ENCODE results near the gene NCS1.

Gene NCS1

GRCh38 chr9:130229759-130230158, 57.6 kb downstream of the NCS1 start:
- Histone ChIP-seq H3K27me3 (ENCODE audit: control insufficient read depth, insufficient read depth, low read length) (no peaks in the 10 kb centered on the region), H3K4me3 (ENCODE audit: low read length) (no peak overlapping the region), H3K4me1 (ENCODE audit: control insufficient read depth, insufficient read depth, low read length) (no peaks in the 10 kb centered on the region), H3K9ac (ENCODE audit: low read length) (no peak overlapping the region), H3K9me3 (ENCODE audit: control insufficient read depth, low read length) (no peaks in the 10 kb centered on the region), H3K36me3 (ENCODE audit: control insufficient read depth, insufficient read depth, low read length) (no peaks in the 10 kb centered on the region)

DNA sequence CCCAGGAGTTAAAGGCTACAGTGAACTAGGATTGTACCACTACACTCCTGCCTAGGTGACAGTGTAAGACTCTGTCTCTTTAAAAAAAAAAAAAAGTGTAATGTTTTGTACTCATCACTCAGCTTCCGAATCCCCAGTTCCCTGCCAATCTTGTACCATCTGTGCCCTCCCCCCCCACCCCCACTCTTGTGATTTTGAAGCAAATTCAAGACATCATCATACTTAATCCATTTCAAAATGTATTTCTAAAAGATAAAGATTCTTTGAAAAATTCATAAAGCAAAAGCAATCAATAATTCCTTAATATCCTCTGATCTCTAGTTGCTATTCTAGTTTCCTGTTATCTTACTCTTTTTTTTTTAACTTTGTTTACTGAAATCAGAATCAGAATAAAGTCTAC, 58.4 kb downstream of the NCS1 start:
- Histone ChIP-seq H3K4me1 (ENCODE audit: control insufficient read depth, insufficient read depth, low read length) (no peaks in the 10 kb centered on the region), H3K9ac (ENCODE audit: low read length) (no peak overlapping the region), H3K36me3 (ENCODE audit: control insufficient read depth, insufficient read depth, low read length) (no peaks in the 10 kb centered on the region), H3K9me3 (ENCODE audit: control insufficient read depth, low read length) (no peaks in the 10 kb centered on the region), H3K4me3 (ENCODE audit: low read length) (no peak overlapping the region), H3K27me3 (ENCODE audit: control insufficient read depth, insufficient read depth, low read length) (no peaks in the 10 kb centered on the region)

DNA sequence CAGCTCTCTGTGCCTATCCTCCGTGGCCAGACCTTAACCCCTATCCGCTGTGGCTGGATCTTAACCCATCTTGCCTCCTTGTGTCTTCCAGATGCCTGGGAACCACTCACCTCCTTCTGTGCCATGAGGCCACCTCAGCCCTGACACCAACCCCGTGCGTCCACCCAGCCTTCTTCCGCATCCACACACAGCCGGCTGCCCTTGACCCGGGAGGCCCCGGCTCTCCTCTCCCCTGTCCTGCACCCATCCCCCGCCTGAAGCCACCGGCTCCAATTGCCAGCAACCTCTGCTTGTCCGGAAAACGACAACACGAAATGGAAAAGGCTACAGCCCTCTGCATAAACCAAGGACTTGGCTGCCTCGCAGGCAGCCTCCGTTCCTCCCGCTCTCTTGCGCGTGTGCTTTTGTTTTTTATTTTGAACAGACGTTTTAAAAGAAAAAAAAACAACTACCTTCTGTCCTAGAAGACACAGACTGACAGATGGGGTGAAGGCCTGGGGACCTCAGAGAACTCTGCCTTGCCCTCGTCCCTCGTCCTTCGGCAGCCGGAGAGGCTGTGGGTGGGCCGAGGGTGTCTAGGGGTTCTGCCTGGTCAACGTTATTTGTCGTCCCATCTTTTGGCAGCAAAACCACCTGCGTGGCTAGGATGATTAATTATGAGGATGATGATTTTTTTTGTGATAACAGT, 60.8 kb downstream of the NCS1 start:
- Histone ChIP-seq H3K27me3 (ENCODE audit: control insufficient read depth, insufficient read depth, low read length) (no peaks in the 10 kb centered on the region), H3K4me1 (ENCODE audit: control insufficient read depth, insufficient read depth, low read length) (peaks cover 5% of the 10 kb centered on the region), H3K4me3 (ENCODE audit: low read length) (no peak overlapping the region), H3K36me3 (ENCODE audit: control insufficient read depth, insufficient read depth, low read length) (no peaks in the 10 kb centered on the region), H3K9ac (ENCODE audit: low read length) (no peak overlapping the region), H3K9me3 (ENCODE audit: control insufficient read depth, low read length) (no peaks in the 10 kb centered on the region)

GRCh38 chr9:130233587-130233945, 61.4 kb downstream of the NCS1 start:
- Histone ChIP-seq H3K4me3 (ENCODE audit: low read length) (no peak overlapping the region), H3K4me1 (ENCODE audit: control insufficient read depth, insufficient read depth, low read length) (peaks cover 5% of the 10 kb centered on the region), H3K36me3 (ENCODE audit: control insufficient read depth, insufficient read depth, low read length) (no peaks in the 10 kb centered on the region), H3K9ac (ENCODE audit: low read length) (no peak overlapping the region), H3K9me3 (ENCODE audit: control insufficient read depth, low read length) (no peaks in the 10 kb centered on the region), H3K27me3 (ENCODE audit: control insufficient read depth, insufficient read depth, low read length) (no peaks in the 10 kb centered on the region)

- H3K9me3 ChIP-seq (ENCODE audit: control insufficient read depth, low read length): no peaks in the 10 kb centered on the region
- H3K27me3 ChIP-seq (ENCODE audit: control insufficient read depth, insufficient read depth, low read length): no peaks in the 10 kb centered on the region
- H3K9ac ChIP-seq (ENCODE audit: low read length): no peak overlapping the region
- no peaks in the 10 kb centered on the region for H3K36me3 ChIP-seq (ENCODE audit: control insufficient read depth, insufficient read depth, low read length)
- peaks cover 5% of the 10 kb centered on the region for H3K4me1 ChIP-seq (ENCODE audit: control insufficient read depth, insufficient read depth, low read length)
- H3K4me3 ChIP-seq (ENCODE audit: low read length): no peak overlapping the region
These were observed 62.4 kb downstream of the NCS1 start for GRCh38 chr9:130234340-130235260.

GRCh38 chr9:130235558-130236435, 63.6 kb downstream of the NCS1 start:
- H3K9ac ChIP-seq (ENCODE audit: low read length): no peak overlapping the region
- no peak overlapping the region for H3K4me3 ChIP-seq (ENCODE audit: low read length)

DNA sequence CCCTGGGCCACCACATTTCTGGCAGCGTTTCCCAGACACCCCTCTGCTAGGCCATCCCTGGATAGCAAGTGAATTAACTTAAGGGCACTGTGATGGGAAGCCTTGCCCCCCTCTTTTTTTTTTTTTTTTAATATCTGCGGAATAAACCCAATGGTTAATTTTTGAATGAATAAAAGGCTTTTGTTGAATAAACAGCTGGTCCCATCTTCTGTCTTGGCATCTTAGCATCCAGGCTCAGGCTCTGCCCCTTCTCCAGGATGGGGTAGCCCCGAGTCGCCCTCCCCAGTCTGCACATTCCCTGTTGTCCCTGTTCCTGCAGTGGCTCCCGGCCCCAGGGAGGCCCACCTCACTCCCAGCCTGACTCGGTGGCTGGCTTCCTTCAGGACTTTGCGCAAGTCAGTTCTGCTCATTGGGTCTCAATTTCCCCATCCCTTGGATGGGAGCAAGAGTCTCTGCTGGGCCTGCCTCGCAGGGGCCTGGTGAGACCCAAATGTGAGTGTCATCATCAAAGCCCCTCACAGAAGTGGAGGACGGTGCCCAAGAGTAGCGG, 64.3 kb downstream of the NCS1 start:
- H3K4me1 ChIP-seq (ENCODE audit: control insufficient read depth, insufficient read depth, low read length): peaks cover 8% of the 10 kb centered on the region
- no peaks in the 10 kb centered on the region for H3K27me3 ChIP-seq (ENCODE audit: control insufficient read depth, insufficient read depth, low read length)
- no peak overlapping the region for H3K4me3 ChIP-seq (ENCODE audit: low read length)
- no peaks in the 10 kb centered on the region for H3K9me3 ChIP-seq (ENCODE audit: control insufficient read depth, low read length)
- no peaks in the 10 kb centered on the region for H3K36me3 ChIP-seq (ENCODE audit: control insufficient read depth, insufficient read depth, low read length)
- H3K9ac ChIP-seq (ENCODE audit: low read length): no peak overlapping the region

More at GRCh38 chr9:130235558-130236435, 63.6 kb downstream of the NCS1 start:
- Histone ChIP-seq H3K27me3 (ENCODE audit: control insufficient read depth, insufficient read depth, low read length) (no peaks in the 10 kb centered on the region), H3K4me1 (ENCODE audit: control insufficient read depth, insufficient read depth, low read length) (peaks cover 8% of the 10 kb centered on the region), H3K9me3 (ENCODE audit: control insufficient read depth, low read length) (no peaks in the 10 kb centered on the region), H3K36me3 (ENCODE audit: control insufficient read depth, insufficient read depth, low read length) (no peaks in the 10 kb centered on the region)

- no peak overlapping the region for H3K4me3 ChIP-seq (ENCODE audit: low read length)
- no peaks in the 10 kb centered on the region for H3K36me3 ChIP-seq (ENCODE audit: control insufficient read depth, insufficient read depth, low read length)
- H3K4me1 ChIP-seq (ENCODE audit: control insufficient read depth, insufficient read depth, low read length): peaks cover 8% of the 10 kb centered on the region
- H3K9me3 ChIP-seq (ENCODE audit: control insufficient read depth, low read length): no peaks in the 10 kb centered on the region
- no peaks in the 10 kb centered on the region for H3K27me3 ChIP-seq (ENCODE audit: control insufficient read depth, insufficient read depth, low read length)
- no peak overlapping the region for H3K9ac ChIP-seq (ENCODE audit: low read length)
These were observed 64.9 kb downstream of the NCS1 start for GRCh38 chr9:130237076-130237475.

DNA sequence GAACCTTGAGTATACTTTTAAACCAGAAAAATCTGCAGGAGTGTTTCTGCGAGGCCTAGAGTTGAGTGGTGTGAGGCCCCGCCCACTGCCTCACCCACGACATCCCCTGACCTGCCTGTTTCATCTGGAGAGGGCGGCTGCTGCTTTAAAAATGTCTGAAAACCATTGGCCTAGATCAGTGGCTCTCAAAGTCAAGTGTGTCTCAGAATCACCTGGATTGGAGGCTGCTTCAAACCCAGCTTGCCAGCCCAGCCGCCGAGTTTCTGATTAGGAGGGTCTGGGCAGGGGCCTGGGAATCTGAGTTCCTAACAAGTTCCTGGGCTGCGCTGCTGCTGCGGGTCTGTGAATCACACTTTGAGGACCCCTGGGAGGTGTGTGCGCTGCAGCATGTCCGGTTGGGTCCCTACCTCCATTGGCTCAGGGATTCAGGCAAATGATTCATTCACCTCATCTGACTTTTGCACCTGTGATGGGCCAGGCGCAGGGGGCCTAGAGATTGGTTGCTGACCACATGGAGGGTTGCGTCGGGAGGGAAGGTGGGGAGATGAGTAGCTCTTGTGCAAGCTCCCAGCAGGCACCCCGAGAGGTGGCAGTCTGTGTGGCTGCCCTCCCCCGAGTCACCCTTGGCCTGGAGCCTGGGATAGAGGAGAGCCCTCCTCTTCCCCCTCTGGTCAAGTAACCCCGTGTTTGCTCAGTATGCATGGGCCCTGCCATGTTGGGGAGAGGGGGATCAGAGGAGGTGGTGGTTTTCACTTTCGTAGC, 65.7 kb downstream of the NCS1 start:
- no peaks in the 10 kb centered on the region for H3K9me3 ChIP-seq (ENCODE audit: control insufficient read depth, low read length)
- H3K4me3 ChIP-seq (ENCODE audit: low read length): no peak overlapping the region
- H3K36me3 ChIP-seq (ENCODE audit: control insufficient read depth, insufficient read depth, low read length): no peaks in the 10 kb centered on the region
- H3K27me3 ChIP-seq (ENCODE audit: control insufficient read depth, insufficient read depth, low read length): no peaks in the 10 kb centered on the region
- peaks cover 11% of the 10 kb centered on the region for H3K4me1 ChIP-seq (ENCODE audit: control insufficient read depth, insufficient read depth, low read length)
- H3K9ac ChIP-seq (ENCODE audit: low read length): no peak overlapping the region

- Histone ChIP-seq H3K4me3 (ENCODE audit: low read length) (no peak overlapping the region), H3K36me3 (ENCODE audit: control insufficient read depth, insufficient read depth, low read length) (no peaks in the 10 kb centered on the region), H3K9me3 (ENCODE audit: control insufficient read depth, low read length) (no peaks in the 10 kb centered on the region), H3K27me3 (ENCODE audit: control insufficient read depth, insufficient read depth, low read length) (no peaks in the 10 kb centered on the region), H3K9ac (ENCODE audit: low read length) (no peak overlapping the region), H3K4me1 (ENCODE audit: control insufficient read depth, insufficient read depth, low read length) (peaks cover 18% of the 10 kb centered on the region)
These were observed 67.1 kb downstream of the NCS1 start for GRCh38 chr9:130239363-130239695.

DNA sequence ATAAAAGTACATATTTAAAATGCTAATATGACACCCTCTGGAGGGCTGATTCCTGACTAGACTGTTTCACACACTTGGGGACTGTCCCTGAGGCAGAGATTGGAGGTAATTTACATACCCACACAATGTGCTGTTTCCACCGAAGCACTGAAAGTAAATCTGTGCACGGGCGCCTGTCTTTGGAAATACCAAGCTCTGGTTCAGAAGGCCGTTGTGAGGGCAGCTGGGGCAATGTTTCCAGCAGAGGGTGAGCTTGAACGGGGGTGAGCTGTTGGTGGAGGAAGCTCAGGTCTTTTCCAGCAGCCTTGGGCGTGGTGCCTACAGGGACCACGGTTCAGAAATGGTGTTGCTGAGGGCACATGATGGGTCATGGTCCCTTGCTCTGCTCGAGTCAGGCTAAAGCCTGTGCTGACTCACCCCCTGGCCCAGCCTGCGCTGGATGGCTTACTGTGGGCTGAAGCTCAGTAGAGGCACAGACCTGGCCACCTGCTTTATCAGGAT, 67.6 kb downstream of the NCS1 start:
- Histone ChIP-seq H3K4me1 (ENCODE audit: control insufficient read depth, insufficient read depth, low read length) (peaks cover 18% of the 10 kb centered on the region), H3K9me3 (ENCODE audit: control insufficient read depth, low read length) (no peaks in the 10 kb centered on the region), H3K27me3 (ENCODE audit: control insufficient read depth, insufficient read depth, low read length) (peaks cover 3% of the 10 kb centered on the region), H3K4me3 (ENCODE audit: low read length) (no peak overlapping the region), H3K36me3 (ENCODE audit: control insufficient read depth, insufficient read depth, low read length) (no peaks in the 10 kb centered on the region), H3K9ac (ENCODE audit: low read length) (no peak overlapping the region)

Measured in mucosa of stomach (tissue), 1 donor.